SH-SY5Y (cell line): Measurements from ENCODE around the gene GRID2.

Experiments used
- GATA2 ChIP-seq: IDR thresholded peaks from 2 replicates; pipeline ENCODE4 v1.6.1; 2011; ENCODE audit warnings: mild to moderate bottlenecking, low read depth, low read length
- GATA3 ChIP-seq: IDR thresholded peaks from 2 replicates; pipeline ENCODE4 v1.6.1; 2011; ENCODE audit warnings: low read depth, mild to moderate bottlenecking, low read length, moderate library complexity

DNA sequence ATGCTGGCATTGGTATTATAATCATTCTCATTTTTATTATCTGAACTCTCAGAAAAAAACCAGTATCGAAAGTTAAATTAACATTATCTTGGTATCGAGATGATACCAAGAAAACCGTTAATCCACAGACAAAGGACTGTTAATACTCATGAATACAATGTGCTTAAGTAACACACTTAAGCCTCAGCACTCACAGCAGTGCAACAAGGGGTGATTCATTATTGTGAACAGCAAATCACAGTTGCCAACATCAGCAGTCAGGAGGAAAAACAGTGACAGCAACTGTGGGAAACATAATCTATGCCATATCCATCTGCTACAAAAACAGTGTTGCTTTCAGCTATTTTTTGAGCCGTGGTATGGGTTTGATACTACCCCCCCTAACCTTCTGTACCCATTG is 1313.8 kb downstream of the GRID2 start:
- TF ChIP-seq GATA3 = no peak
- TF ChIP-seq GATA2 = no peak
